ENCODE results near the gene DRD5. TPM values are rescaled to one million over a fixed set of nuclear protein-coding genes. Genes with fewer than 3 reads are reported as not detected.

Gene DRD5
- not detected in 2 replicates for total RNA-seq

GRCh38 chr4:9781343-9782135, at the start of gene DRD5:
Gene DRD5 (plus strand): TSS chr4:9781634. CDS start chr4:9782030, 396 bp downstream.

Other genes with a start within 250 kb of the DRD5 start
- gene SLC2A9, start 239.9 kb downstream of the DRD5 start, total RNA-seq, result 1.1 and 2.6 TPM in 2 replicates

Data from aortic smooth muscle cell (primary cell).